Stimulated activated CD8-positive, alpha-beta memory T cell treated with anti-CD3 and anti-CD28 coated beads, Interleukin-12 subunit alpha, Interleukin-12 subunit beta, amount 100 ng/mL, for 4 hours (primary cell): Measurements from ENCODE around the gene LTBP2.

Experiments
- DNase-seq: peaks from one replicate; pipeline ENCODE4 v3.0.0-alpha.2; 2020; ENCODE audit warnings: low read depth

LTBP2 gene

DNA sequence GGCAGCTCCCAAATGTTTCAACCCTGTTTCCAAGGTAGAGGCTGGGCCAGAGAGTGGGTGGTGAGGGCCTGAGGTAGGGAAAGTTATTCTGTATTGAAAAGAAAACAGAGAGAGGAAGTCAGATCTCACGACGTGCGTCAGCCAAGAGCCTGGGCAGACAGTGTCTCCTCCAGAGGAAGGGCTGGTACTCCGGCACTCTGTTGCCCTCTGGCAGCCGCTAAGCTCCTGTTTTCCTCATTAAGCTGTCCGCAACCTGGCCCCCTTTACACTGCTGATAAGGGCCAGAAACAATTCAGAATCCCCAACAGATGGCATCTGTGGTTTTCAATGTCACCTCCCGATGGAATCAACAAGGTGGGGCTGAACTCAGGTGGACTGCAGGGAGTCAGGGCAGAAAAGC, 26.0 kb upstream of the LTBP2 start:
- no peak for DNase-seq

DNA sequence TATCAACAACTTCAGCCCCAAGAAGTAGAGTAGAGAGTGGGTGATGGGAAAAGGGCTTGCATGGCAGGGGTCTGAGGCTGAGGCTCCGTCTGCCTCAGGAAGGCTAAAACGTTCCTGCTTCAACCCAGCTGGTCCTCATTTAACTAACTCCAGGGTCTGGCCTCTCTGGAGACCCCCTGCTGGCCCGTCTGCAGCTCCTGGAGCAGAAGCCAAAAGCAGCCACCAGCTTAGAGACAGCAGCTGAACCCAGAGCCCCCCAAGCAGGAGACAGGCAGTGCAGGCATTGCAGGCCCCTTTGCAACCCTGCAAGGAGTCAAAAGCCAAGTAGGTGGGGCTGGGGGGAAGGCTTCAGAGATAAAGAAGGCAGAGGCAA, 25.1 kb upstream of the LTBP2 start:
- DNase-seq: no peak

- no peak for DNase-seq
Measured at GRCh38 chr14:74636424-74637177, 24.6 kb upstream of the LTBP2 start.

DNA sequence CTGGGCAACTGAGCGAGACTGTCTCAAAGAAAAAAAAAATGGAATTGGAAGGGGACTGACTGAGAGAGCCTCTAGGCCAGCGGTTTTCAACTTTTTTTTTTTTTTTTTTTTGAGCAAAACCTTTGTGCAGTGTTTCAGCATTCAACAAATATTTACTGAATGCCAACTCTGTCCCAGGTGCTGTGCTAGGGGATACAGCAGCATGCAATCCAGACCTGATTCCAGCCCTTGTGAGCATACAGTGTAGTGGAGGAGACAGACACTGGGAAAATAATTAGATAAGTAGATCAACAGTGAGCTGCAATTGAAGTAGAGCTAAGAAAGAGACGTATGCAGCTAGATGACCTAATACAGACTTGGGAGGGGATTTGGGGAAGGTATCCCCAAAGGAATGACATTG, 23.8 kb upstream of the LTBP2 start:
- no peak for DNase-seq

GRCh38 chr14:74634964-74635363, 22.9 kb upstream of the LTBP2 start:
- no peak for DNase-seq

GRCh38 chr14:74634481-74634880, 22.4 kb upstream of the LTBP2 start:
- DNase-seq: no peak

GRCh38 chr14:74630881-74631690, 19.0 kb upstream of the LTBP2 start:
- no peak for DNase-seq

DNA sequence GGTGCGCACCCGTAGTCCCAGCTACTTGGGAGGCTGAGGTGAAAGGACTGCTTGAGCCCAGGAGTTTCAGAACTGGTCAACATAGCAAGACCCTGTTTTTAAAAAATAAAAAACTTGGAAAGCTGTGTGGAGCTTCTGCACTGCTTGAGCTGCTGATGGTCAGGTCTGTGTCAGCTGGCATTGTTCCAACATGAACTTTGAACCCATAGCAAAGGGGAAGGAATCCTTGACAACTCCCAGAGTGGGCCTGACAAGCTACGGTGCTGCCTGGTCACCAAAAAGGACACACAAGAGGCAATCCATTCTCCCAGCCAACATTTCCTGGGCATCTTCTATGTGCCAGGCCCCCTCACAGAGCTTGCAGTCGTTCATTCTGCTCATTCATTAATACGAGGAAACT, 16.4 kb upstream of the LTBP2 start:
- DNase-seq: no peak

DNA sequence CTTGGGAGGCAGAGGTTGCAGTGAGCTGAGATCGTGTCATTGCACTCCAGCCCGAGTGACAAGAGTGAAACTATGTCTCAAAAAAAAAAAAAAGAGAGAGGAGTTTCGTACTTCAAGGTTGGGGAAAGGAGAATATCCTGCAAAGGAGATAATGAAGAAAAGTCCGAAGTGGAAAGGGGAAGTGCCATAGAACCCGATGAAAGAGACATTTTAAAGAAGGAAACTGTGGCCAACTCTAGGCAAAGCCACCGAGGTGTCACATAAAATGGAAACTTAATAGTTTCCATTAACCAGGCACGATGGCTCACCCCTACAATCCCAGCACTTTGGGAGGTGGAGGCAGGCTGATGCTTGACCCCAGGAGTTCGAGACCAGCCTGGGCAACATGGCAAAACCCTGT, 15.0 kb upstream of the LTBP2 start:
- no peak for DNase-seq

DNA sequence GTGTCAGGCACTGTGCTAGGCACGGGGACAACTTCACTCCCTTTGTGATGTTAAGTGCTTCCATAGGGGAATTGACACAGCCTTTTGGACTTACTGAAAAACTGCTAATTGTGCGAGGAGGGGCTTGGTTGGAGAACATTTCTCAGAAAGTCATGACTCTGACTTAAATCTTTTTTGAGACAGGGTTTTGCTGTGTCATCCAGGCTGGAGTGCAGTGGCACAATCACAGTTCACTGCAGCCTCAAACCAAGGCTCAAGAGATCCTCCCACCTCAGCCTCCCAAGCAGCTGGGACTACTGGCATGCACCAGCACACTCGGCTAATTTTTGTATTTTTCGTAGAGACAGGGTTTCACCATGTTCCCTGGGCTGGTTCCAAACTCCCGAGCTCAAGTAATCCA, 10.2 kb upstream of the LTBP2 start:
- no peak for DNase-seq

GRCh38 chr14:74621556-74621955, 9.5 kb upstream of the LTBP2 start:
- no peak for DNase-seq

GRCh38 chr14:74620923-74621322, 8.9 kb upstream of the LTBP2 start:
- no peak for DNase-seq

DNA sequence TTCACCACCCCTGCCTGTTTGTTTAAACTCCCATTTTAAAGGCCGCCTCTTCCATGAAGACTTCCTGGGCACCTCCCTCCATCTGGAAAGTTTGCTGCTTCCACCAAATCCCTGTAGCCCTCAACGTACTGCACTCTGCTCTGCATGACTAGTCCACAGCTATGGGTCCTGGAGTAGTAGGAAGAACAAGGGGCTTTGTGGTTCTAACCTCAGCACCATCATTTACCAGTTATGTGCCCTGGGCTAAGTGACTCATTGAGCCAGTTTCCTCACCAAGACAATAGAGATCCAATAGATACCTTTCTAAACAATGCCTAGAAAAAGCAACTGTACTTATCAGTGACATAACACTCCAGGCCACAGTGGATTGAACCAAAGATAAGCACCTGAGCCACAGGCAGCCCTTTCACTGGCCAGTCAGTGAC, 8.5 kb upstream of the LTBP2 start:
- peak; percentile 22 for DNase-seq

DNA sequence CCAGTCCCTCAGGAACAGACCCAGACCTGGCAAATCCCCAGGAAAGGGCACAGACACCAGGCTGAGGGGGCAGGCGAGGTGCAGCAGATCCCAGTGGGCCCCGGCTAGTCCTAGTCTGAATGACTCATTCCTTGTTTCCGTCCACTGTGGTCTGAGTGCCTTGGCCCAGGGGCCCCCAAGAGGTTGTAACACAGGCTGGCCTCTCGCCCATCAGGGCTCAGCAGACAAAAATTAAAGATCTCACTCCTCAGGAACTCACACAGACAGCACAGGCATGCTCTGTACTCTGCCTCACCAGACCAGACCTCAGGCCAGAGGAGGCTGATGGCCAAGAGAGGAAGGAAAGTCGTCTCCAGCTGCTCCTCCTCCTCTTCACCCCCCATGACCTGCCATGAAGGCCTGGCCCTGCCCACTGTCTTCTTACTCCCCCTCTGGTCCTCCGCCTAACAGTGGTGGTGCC, 7.7 kb upstream of the LTBP2 start:
- DNase-seq: no peak

- peak; percentile 69 for DNase-seq
Measured at GRCh38 chr14:74618078-74618952, 6.3 kb upstream of the LTBP2 start.

- DNase-seq: no peak
Measured at GRCh38 chr14:74616996-74617700, 5.1 kb upstream of the LTBP2 start.

- no peak for DNase-seq
Measured at GRCh38 chr14:74616507-74616906, 4.5 kb upstream of the LTBP2 start.

DNA sequence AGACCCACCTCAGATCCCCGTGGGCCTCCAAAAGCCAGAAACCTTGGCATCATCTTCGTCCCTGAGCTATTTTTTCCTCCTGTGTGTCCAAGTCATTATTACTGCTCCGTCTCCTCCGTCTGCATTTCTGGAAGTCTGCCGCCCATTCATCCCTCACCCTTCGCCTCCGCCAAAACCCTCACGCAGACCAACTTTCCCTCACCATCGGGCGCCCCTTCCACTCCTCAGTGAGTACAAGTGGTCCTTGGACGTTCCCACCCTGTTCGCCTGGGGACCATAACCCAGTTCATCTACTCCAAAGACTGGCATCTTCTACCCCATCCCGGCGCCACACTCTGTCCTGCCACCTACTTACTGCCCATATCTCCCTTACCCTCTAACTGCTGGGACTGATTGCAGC, 3.7 kb upstream of the LTBP2 start:
- DNase-seq: no peak

DNA sequence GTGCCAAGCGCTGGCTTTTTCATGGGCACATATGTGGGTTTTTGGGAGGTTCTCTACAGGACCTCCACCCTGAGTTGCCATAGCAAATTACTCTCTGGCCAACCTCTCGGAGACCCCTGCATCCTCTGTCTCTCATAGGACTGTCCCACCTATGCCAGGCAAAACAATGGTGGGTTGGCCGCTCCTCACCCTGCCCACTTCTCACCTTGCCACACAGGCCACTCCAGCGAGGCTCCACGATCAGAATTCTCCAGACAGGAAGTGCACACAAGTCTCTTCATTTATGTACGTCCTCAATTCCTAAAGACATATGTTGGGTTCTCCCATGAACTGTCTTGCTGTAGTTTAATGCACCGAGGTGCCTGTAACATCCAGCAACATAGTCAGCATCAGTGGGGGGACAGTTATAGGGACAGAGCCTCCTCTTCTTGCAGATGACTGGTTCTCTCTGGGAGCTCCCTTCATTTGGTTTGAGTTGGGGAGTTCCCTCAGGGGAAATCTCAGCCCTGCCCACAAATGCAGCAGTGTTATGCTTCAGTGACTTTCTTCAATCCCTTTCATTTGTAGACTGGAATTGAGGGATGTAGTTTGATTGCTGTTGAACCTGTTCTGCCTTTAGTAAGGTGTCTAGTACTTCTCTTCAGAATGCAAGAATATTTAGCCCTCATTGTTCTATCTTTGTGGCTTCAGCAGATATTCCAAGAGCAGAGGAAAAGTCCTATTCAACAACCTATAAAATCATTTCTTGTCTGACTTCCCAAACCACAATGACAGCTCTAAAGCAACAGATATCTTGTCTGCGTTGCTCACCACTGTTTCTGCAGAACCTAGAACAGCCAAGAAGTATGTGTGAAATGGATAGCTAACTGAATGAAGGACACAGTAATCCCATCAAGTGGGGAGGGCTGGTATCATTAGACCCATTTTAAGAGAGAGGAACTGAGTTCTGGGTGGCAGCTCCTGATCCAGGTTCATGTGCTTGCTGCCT, 2.8 kb upstream of the LTBP2 start:
- DNase-seq: no peak

GRCh38 chr14:74613211-74613914, 1.3 kb upstream of the LTBP2 start:
- no peak for DNase-seq
